ENCODE results near the gene TSPYL6.

- TF ChIP-seq, protein P1, sequence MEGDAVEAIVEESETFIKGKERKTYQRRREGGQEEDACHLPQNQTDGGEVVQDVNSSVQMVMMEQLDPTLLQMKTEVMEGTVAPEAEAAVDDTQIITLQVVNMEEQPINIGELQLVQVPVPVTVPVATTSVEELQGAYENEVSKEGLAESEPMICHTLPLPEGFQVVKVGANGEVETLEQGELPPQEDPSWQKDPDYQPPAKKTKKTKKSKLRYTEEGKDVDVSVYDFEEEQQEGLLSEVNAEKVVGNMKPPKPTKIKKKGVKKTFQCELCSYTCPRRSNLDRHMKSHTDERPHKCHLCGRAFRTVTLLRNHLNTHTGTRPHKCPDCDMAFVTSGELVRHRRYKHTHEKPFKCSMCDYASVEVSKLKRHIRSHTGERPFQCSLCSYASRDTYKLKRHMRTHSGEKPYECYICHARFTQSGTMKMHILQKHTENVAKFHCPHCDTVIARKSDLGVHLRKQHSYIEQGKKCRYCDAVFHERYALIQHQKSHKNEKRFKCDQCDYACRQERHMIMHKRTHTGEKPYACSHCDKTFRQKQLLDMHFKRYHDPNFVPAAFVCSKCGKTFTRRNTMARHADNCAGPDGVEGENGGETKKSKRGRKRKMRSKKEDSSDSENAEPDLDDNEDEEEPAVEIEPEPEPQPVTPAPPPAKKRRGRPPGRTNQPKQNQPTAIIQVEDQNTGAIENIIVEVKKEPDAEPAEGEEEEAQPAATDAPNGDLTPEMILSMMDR (IDR thresholded peaks at IDR 0.05): no peak
- TF ChIP-seq EZH2phosphoT487 (IDR thresholded peaks at IDR 0.05): no peak
- TF ChIP-seq EZH2 (IDR thresholded peaks at IDR 0.05): no peak
Measured at GRCh38 chr2:54233832-54234649, 22.0 kb downstream of the TSPYL6 start.
